ENCODE data around the gene ADAMTS17.
"Not testable (repeated sequence)": the region's sequence is repeated elsewhere in the genome, so short reads cannot be mapped to it uniquely, and the experiment has no call there.

ADAMTS17 gene

GRCh38 chr15:99959326-99959725 is 382.4 kb downstream of the ADAMTS17 start:
- no peak for DNase-seq

GRCh38 chr15:99958426-99959097 is 383.2 kb downstream of the ADAMTS17 start:
- DNase-seq = no peak

- DNase-seq = no peak
These were observed 384.1 kb downstream of the ADAMTS17 start for GRCh38 chr15:99957642-99958013.

- DNase-seq = no peak
These were observed 384.7 kb downstream of the ADAMTS17 start for GRCh38 chr15:99956820-99957641.

- DNase-seq = no peak
These were observed 385.6 kb downstream of the ADAMTS17 start for GRCh38 chr15:99956022-99956775.

- no peak for DNase-seq
These were observed 386.2 kb downstream of the ADAMTS17 start for GRCh38 chr15:99955532-99955931.

- no peak for DNase-seq
These were observed 386.6 kb downstream of the ADAMTS17 start for GRCh38 chr15:99955181-99955525.

GRCh38 chr15:99954361-99955180 is 387.2 kb downstream of the ADAMTS17 start:
- no peak for DNase-seq

GRCh38 chr15:99953886-99954285 is 387.9 kb downstream of the ADAMTS17 start:
- DNase-seq = no peak

GRCh38 chr15:99951511-99951910 is 390.3 kb downstream of the ADAMTS17 start:
- DNase-seq = no peak

- DNase-seq = no peak
These were observed 397.6 kb downstream of the ADAMTS17 start for GRCh38 chr15:99944131-99944530.

GRCh38 chr15:99943466-99943865 is 398.3 kb downstream of the ADAMTS17 start:
- DNase-seq = no peak

- no peak for DNase-seq
These were observed 408.9 kb downstream of the ADAMTS17 start for GRCh38 chr15:99932676-99933402.

GRCh38 chr15:99931703-99932603 is 409.8 kb downstream of the ADAMTS17 start:
- no peak for DNase-seq

GRCh38 chr15:99930696-99931095 is 411.1 kb downstream of the ADAMTS17 start:
- no peak for DNase-seq

GRCh38 chr15:99929266-99929665 is 412.5 kb downstream of the ADAMTS17 start:
- DNase-seq = no peak

- DNase-seq = peak; percentile 87
These were observed 413.3 kb downstream of the ADAMTS17 start for GRCh38 chr15:99928429-99928981.

GRCh38 chr15:99926532-99926931 is 415.2 kb downstream of the ADAMTS17 start:
- not testable (repeated sequence) for DNase-seq

- peak; percentile 71 for DNase-seq
These were observed 415.9 kb downstream of the ADAMTS17 start for GRCh38 chr15:99925661-99926461.

- DNase-seq = no peak
These were observed 418.1 kb downstream of the ADAMTS17 start for GRCh38 chr15:99923711-99924110.
